ENCODE data around the gene TMEM30B. TPM values are rescaled to one million over a fixed set of nuclear protein-coding genes. Genes with fewer than 3 reads are reported as not detected.

Gene TMEM30B
- polyA plus RNA-seq, 1 experiment = 0.24 TPM

- Histone ChIP-seq H3K27me3 (ENCODE audit: control insufficient read depth, insufficient read depth, low read length) (no peaks in the 10 kb centered on the region), H3K27ac (ENCODE audit: low read depth, low read length) (no peak overlapping the region), H3K9me3 (ENCODE audit: control insufficient read depth, insufficient read depth, low read length) (no peaks in the 10 kb centered on the region), H3K4me3 (ENCODE audit: low read depth, low read length) (no peak overlapping the region)
- no peak for DNase-seq (ENCODE audit: low read depth, low spot score)
- TF ChIP-seq CTCF (IDR thresholded peaks at IDR 0.05; ENCODE audit: low read depth, low read length) = no peak
- POLR2A ChIA-PET = no interaction called here
- CTCF ChIA-PET = interaction anchor here (1.0 to 3.4 kb wide), 2 partner anchors 10 to 634 kb away, joined by 4 to 16 read pairs; no protein-coding TSS in a partner anchor
Observed at GRCh38 chr14:61258985-61259384, 22.2 kb downstream of the TMEM30B start.

- TF ChIP-seq CTCF (IDR thresholded peaks at IDR 0.05; ENCODE audit: low read depth, low read length) = no peak
- Histone ChIP-seq H3K27ac (ENCODE audit: low read depth, low read length) (no peak overlapping the region), H3K27me3 (ENCODE audit: control insufficient read depth, insufficient read depth, low read length) (no peaks in the 10 kb centered on the region), H3K4me3 (ENCODE audit: low read depth, low read length) (no peak overlapping the region), H3K9me3 (ENCODE audit: control insufficient read depth, insufficient read depth, low read length) (no peaks in the 10 kb centered on the region)
- ChIA-PET CTCF (interaction anchor here (1.0 to 1.1 kb wide), 2 partner anchors 12 to 28 kb away, joined by 3 read pairs; no protein-coding TSS in a partner anchor), POLR2A (no interaction called here)
- DNase-seq (ENCODE audit: low read depth, low spot score) = no peak
Observed at GRCh38 chr14:61257469-61258057, 23.6 kb downstream of the TMEM30B start.

- ChIA-PET CTCF (interaction anchor here (1.0 to 1.9 kb wide), 3 partner anchors 12 to 29 kb away, joined by 3 to 5 read pairs (median 3); no protein-coding TSS in a partner anchor), POLR2A (no interaction called here)
- Histone ChIP-seq H3K27ac (ENCODE audit: low read depth, low read length) (no peak overlapping the region), H3K4me3 (ENCODE audit: low read depth, low read length) (no peak overlapping the region), H3K27me3 (ENCODE audit: control insufficient read depth, insufficient read depth, low read length) (no peaks in the 10 kb centered on the region), H3K9me3 (ENCODE audit: control insufficient read depth, insufficient read depth, low read length) (no peaks in the 10 kb centered on the region)
- TF ChIP-seq CTCF (IDR thresholded peaks at IDR 0.05; ENCODE audit: low read depth, low read length) = no peak
- no peak for DNase-seq (ENCODE audit: low read depth, low spot score)
Observed at GRCh38 chr14:61256826-61257468, 24.2 kb downstream of the TMEM30B start.

GRCh38 chr14:61255968-61256367 lies 25.2 kb downstream of the TMEM30B start:
- POLR2A ChIA-PET = no interaction called here
- CTCF ChIA-PET = interaction anchor here (1.9 kb wide), 1 partner anchor 13 kb away, joined by 5 read pairs; no protein-coding TSS in a partner anchor

More at GRCh38 chr14:61255968-61256367, 25.2 kb downstream of the TMEM30B start:
- no peak overlapping the region for H3K27ac ChIP-seq (ENCODE audit: low read depth, low read length)
- H3K9me3 ChIP-seq (ENCODE audit: control insufficient read depth, insufficient read depth, low read length) = no peaks in the 10 kb centered on the region
- H3K27me3 ChIP-seq (ENCODE audit: control insufficient read depth, insufficient read depth, low read length) = no peaks in the 10 kb centered on the region
- no peak for DNase-seq (ENCODE audit: low read depth, low spot score)
- TF ChIP-seq CTCF (IDR thresholded peaks at IDR 0.05; ENCODE audit: low read depth, low read length) = no peak
- H3K4me3 ChIP-seq (ENCODE audit: low read depth, low read length) = no peak overlapping the region

Measured in AG04450 (cell line).